Neural cell (in vitro differentiated cells): ENCODE results near the gene DCXR. TPM values are rescaled to one million over a fixed set of nuclear protein-coding genes. Genes with fewer than 3 reads are reported as not detected.

Experiments
- H2AFZ ChIP-seq: fragments of 200-600, 300-800 bp; sonication (generic), shearing (Covaris generic); 2 replicates; pipeline ENCODE4 v1.6.0; 2014; ENCODE audit warnings: low read depth, mild to moderate bottlenecking, antibody characterized with exemption, low read length, moderate library complexity
- H3F3A ChIP-seq: fragments of 200-600 bp; shearing (Covaris generic); 2 replicates; pipeline ENCODE4 v1.6.1; 2016; ENCODE audit warnings: mild to moderate bottlenecking, moderate library complexity, mixed read lengths, antibody characterized with exemption, low read length; ENCODE audit not compliant: insufficient read depth, poor library complexity, severe bottlenecking
- H3K27ac ChIP-seq: fragments of 200-600, 300-800 bp; sonication (generic), shearing (Covaris generic); 2 replicates; pipeline ENCODE4 v1.5.1; 2014; ENCODE audit warnings: mild to moderate bottlenecking, low read length, moderate library complexity
- H3K27me3 ChIP-seq: fragments of 300-800, 200-600 bp; sonication (generic), shearing (Covaris generic); 2 replicates; pipeline ENCODE4 v1.6.0; 2014; ENCODE audit warnings: mild to moderate bottlenecking, low read depth, low read length, moderate library complexity; ENCODE audit not compliant: insufficient read depth
- H3K36me3 ChIP-seq: fragments of 300-800, 200-600 bp; sonication (generic), shearing (Covaris generic); 2 replicates; pipeline ENCODE4 v1.5.1; 2014; ENCODE audit warnings: mild to moderate bottlenecking, antibody characterized with exemption, low read length, moderate library complexity; ENCODE audit not compliant: insufficient read depth
- H3K4me2 ChIP-seq: fragments of 300-800, 200-600 bp; sonication (generic), shearing (Covaris generic); 2 replicates; pipeline ENCODE4 v1.6.0; 2014; ENCODE audit warnings: mild to moderate bottlenecking, low read length
- H3K4me3 ChIP-seq: fragments of 300-800, 200-600 bp; sonication (generic), shearing (Covaris generic); 2 replicates; pipeline ENCODE4 v1.5.1; 2014; ENCODE audit warnings: mild to moderate bottlenecking, low read length, moderate library complexity
- H3K79me2 ChIP-seq: fragments of 200-600 bp; shearing (Covaris generic); replicated peaks from 2 replicates; pipeline ENCODE4 v1.6.0; 2014; ENCODE audit warnings: mild to moderate bottlenecking, low read length, moderate library complexity; ENCODE audit not compliant: insufficient read depth
- H3K9ac ChIP-seq: fragments of 300-800, 200-600 bp; sonication (generic), shearing (Covaris generic); 2 replicates; pipeline ENCODE4 v1.6.1; 2016; ENCODE audit warnings: mild to moderate bottlenecking, low read length, mixed read lengths
- H3K9me2 ChIP-seq: fragments of 200-600 bp; shearing (Covaris generic); 2 replicates; pipeline ENCODE4 v1.6.1; 2016; ENCODE audit warnings: mild to moderate bottlenecking, low read length, mixed read lengths; ENCODE audit not compliant: insufficient read depth
- H3K9me3 ChIP-seq: fragments of 200-600, 300-800 bp; sonication (generic), shearing (Covaris generic); 2 replicates; pipeline ENCODE4 v1.6.1; 2016; ENCODE audit warnings: mild to moderate bottlenecking, mixed run types, low read length, moderate library complexity, mixed read lengths
- H4K20me1 ChIP-seq: fragments of 200-600 bp; shearing (Covaris generic); 2 replicates; pipeline ENCODE4 v1.6.1; 2016; ENCODE audit warnings: mild to moderate bottlenecking, mixed run types; ENCODE audit not compliant: insufficient read depth
- MXI1 ChIP-seq: fragments of 450-650 bp; conservative IDR thresholded peaks from 2 replicates; pipeline ENCODE4 v1.6.1; 2014; ENCODE audit warnings: antibody characterized with exemption, mild to moderate bottlenecking; ENCODE audit not compliant: poor library complexity, severe bottlenecking
- POLR2AphosphoS5 ChIP-seq: IDR thresholded peaks from 2 replicates; pipeline ENCODE4 v1.6.1; 2012
- SMC3 ChIP-seq: fragments of 450-650 bp; conservative IDR thresholded peaks from 2 replicates; pipeline ENCODE4 v1.6.1; 2014; ENCODE audit warnings: antibody characterized with exemption, mild to moderate bottlenecking, moderate library complexity; ENCODE audit not compliant: poor library complexity
- polyA plus RNA-seq: library from polyadenylated mRNA; depleted of rRNA; stranded (reverse); fragments of >200 nt; gene quantifications from 2 replicates; pipeline ENCODE4 v1.2.3, GENCODE V29; 2014
- TF ChIP-seq, protein P1 (sequence below): IDR thresholded peaks from 2 replicates; pipeline ENCODE4 v1.6.1; 2012; ENCODE audit warnings: borderline replicate concordance

Gene DCXR
- polyA plus RNA-seq, 1 donor from 2014 or later, result 129 TPM

DNA sequence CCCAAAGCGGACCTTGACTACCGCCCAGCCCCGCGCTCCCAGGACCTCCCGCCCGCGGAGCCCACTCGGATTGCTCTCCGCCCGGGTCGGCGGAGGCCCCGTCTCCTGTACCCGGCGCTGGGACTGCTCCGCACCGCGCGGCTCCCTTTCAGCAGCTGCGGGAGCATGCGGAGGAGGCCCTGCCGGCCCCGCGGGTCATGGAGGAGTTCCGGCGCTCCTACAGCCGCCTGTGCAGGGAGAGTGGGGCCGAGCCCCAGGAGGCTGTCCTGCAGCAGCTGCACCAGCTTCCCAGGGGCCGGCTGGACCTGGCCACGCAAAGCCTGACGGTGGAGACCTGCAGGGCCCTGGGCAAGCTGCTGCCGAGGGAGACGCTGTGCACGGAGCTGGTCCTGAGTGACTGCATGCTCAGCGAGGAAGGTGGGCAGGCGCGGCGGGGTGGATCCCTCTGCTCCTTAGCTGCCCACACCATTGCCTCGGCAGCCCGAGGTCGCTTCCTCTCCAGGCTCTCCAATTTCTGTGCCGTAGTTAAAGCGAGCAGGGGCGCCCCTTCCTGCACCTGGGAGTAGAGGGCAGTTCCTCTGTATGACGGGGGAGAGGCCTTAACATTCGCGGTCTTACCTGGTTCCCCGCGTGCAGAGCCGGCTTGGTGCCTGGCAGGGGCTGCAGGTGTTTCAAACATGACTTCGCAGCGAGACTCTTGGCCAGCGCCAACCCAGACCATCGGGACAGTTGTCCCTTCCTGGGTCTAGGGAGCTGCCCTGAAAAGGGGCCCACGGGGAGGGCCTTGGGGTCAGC is 13.9 kb downstream of the DCXR start:
- H3K36me3 ChIP-seq, result no peaks in the 10 kb centered on the region
- H3K9me2 ChIP-seq, result no peaks in the 10 kb centered on the region
- H3K27ac ChIP-seq, result peak overlapping the region; percentile 45
- H3F3A ChIP-seq, result no peaks in the 10 kb centered on the region
- TF ChIP-seq, protein P1, sequence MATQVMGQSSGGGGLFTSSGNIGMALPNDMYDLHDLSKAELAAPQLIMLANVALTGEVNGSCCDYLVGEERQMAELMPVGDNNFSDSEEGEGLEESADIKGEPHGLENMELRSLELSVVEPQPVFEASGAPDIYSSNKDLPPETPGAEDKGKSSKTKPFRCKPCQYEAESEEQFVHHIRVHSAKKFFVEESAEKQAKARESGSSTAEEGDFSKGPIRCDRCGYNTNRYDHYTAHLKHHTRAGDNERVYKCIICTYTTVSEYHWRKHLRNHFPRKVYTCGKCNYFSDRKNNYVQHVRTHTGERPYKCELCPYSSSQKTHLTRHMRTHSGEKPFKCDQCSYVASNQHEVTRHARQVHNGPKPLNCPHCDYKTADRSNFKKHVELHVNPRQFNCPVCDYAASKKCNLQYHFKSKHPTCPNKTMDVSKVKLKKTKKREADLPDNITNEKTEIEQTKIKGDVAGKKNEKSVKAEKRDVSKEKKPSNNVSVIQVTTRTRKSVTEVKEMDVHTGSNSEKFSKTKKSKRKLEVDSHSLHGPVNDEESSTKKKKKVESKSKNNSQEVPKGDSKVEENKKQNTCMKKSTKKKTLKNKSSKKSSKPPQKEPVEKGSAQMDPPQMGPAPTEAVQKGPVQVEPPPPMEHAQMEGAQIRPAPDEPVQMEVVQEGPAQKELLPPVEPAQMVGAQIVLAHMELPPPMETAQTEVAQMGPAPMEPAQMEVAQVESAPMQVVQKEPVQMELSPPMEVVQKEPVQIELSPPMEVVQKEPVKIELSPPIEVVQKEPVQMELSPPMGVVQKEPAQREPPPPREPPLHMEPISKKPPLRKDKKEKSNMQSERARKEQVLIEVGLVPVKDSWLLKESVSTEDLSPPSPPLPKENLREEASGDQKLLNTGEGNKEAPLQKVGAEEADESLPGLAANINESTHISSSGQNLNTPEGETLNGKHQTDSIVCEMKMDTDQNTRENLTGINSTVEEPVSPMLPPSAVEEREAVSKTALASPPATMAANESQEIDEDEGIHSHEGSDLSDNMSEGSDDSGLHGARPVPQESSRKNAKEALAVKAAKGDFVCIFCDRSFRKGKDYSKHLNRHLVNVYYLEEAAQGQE, result no peak
- TF ChIP-seq SMC3 (peak; percentile 24), MXI1 (peak; percentile 66), POLR2AphosphoS5 (peak; percentile 5)
- peak overlapping the region; percentile 74 for H3K9ac ChIP-seq
- no peaks in the 10 kb centered on the region for H4K20me1 ChIP-seq
- no peaks in the 10 kb centered on the region for H3K27me3 ChIP-seq
- no peaks in the 10 kb centered on the region for H3K9me3 ChIP-seq
- peaks cover 11% of the 10 kb centered on the region for H3K79me2 ChIP-seq
- no peak overlapping the region for H2AFZ ChIP-seq
- peak overlapping the region; percentile 84 for H3K4me2 ChIP-seq
- peak overlapping the region; percentile 96 for H3K4me3 ChIP-seq

DNA sequence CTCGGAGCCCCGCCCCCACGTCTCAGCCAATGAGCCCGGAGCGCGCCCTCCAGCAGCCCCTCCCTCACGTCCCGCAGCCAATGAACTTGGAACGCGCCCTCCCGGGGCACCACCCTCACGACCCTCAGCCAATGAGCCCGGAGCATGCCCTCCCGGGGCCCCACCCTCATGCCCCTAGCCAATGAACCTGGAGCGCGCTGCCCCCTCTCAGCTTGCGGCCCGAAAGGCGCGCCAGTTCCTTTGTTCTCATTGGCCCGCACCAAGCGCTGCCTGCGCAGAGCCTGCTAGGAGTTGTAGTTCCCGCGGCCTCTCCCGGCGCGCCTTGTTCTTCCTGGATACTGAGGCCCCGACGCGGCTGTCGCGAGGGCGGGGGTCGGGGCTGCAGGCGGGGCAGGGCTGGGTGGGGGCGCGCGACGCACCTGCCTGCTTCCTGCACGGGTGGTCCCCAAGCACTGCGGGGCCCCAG is 14.5 kb downstream of the DCXR start, which contains the start of gene LRRC45:
TSS of gene LRRC45 (plus strand) at position 325 of the 466 bp plus-strand sequence. CDS start 339 bp downstream, outside the sequence.
- Histone ChIP-seq H3K9me3 (no peaks in the 10 kb centered on the region), H3K4me3 (peak within 1 kb of the TSS; percentile 96), H3K27me3 (no peaks in the 10 kb centered on the region), H2AFZ (peak within 1 kb of the TSS; percentile 28), H3K36me3 (no peaks in the 10 kb centered on the region), H3F3A (no peaks in the 10 kb centered on the region), H3K9me2 (no peaks in the 10 kb centered on the region), H3K4me2 (peak within 1 kb of the TSS; percentile 84), H3K79me2 (peaks cover 11% of the 10 kb centered on the region), H4K20me1 (no peaks in the 10 kb centered on the region), H3K9ac (peak within 1 kb of the TSS; percentile 77), H3K27ac (peak within 1 kb of the TSS; percentile 52)
- TF ChIP-seq, protein P1, result no peak
- peak; percentile 48 for TF ChIP-seq POLR2AphosphoS5
